ENCODE measurements around the gene SLC7A1.
A peak's percentile ranks its signal among the peaks of the same experiment; 100 is the strongest.

Gene SLC7A1

GRCh38 chr13:29561918-29562317, 33.6 kb downstream of the SLC7A1 start:
- no peak for DNase-seq (ENCODE audit: low spot score)

DNA sequence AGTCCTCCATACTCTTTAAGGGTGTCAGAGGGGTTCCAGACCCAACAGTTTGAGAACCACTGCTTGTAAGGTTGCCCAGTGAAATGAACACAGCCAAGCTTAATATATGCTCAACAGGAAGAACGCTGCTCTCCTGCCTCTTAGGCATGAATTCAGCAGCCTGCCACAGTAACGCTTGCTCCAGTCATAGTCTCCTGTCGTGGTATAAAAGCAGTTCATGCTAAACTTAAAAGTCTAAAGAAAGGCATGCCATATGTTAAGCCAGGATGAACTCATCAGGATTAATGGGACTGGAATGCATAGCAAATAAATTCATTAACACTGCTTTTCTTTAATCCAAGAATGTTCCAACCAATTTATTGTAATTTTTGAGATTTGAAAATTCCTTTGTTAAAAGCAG, 38.7 kb downstream of the SLC7A1 start:
- DNase-seq (ENCODE audit: low spot score): no peak

DNA sequence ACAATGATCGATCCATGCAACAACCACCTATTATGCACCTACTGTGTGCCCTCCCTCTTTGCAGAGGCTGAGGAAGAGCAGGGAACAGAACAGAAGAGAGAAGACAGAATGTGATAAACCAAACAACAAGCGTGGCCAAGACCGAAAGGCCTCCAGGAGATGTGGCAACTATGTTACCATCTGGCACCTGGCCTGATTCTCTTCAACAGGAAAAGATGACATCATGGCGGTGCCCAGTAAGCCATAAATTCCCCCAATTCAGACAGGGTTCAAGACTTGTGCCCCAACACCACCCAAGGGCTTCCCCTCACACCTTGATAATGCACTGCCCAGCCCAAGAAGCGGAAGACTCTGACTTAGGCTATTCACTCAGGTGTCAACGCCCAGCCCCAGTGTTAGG, 44.3 kb downstream of the SLC7A1 start:
- DNase-seq (ENCODE audit: low spot score): no peak

GRCh38 chr13:29550430-29550988, 45.0 kb downstream of the SLC7A1 start:
- no peak for DNase-seq (ENCODE audit: low spot score)

- DNase-seq (ENCODE audit: low spot score): no peak
Measured at GRCh38 chr13:29548722-29549121, 46.8 kb downstream of the SLC7A1 start.

DNA sequence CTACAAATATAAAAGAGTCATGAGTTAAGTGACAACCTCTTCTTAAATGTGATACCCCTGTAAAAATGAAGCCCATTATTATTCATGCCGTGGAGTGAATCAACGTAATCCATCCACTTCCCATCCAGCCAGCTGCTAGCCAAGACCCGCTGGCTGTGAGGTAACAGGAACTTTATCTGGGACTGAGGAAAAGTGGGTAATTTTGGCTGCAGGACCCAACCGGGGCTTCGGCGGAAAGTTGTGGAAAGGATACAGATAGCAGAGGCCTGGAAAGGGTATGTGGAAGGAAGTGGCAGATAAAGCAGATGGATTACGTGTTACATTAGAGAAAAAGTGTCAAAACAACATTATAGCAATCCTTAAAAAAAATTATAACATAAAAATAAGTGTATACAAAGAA, 48.3 kb downstream of the SLC7A1 start:
- DNase-seq (ENCODE audit: low spot score): no peak

GRCh38 chr13:29546662-29547061, 48.8 kb downstream of the SLC7A1 start:
- DNase-seq (ENCODE audit: low spot score): no peak

DNA sequence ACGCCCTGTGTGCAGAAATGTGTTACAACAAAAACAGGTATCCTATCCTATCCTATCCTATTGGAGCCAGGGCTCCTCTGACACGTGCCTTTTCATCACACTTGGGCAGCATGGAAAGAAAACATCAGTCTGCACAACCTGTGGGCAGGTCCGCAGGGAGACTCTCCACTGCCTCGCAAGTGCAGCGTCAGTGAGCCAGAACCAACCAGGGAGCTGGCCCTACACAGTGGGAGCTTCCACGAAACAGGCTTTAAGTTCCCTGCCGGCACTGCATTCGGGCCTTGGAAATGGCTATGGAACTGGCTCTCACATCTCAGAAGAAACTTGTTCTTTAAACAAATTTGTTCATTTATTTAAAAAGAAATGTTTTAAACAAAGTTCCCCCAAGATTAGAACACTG, 49.5 kb downstream of the SLC7A1 start:
- DNase-seq (ENCODE audit: low spot score): no peak

- DNase-seq (ENCODE audit: low spot score): peak; percentile 13
Measured at GRCh38 chr13:29543230-29544215, 52.0 kb downstream of the SLC7A1 start.

GRCh38 chr13:29542381-29542780, 53.1 kb downstream of the SLC7A1 start:
- no peak for DNase-seq (ENCODE audit: low spot score)

DNA sequence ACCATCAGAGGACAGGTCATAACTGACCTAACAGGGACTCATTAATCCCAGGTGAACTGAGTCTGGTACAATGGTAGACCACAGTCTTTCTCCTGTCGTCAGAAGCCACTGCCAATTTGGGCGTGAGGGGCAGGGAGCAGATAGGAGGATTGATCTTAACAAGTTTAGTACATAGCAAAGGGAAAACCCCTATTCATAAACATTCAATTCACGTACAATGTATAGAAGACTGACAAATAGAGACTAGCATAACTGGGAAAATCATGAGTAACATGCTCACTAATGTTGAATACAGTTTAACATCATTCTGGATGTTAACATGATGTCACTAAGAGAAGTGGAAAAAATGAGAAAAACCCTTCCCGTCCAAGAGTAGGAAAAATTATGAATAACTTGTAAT, 54.1 kb downstream of the SLC7A1 start:
- DNase-seq (ENCODE audit: low spot score): no peak

DNA sequence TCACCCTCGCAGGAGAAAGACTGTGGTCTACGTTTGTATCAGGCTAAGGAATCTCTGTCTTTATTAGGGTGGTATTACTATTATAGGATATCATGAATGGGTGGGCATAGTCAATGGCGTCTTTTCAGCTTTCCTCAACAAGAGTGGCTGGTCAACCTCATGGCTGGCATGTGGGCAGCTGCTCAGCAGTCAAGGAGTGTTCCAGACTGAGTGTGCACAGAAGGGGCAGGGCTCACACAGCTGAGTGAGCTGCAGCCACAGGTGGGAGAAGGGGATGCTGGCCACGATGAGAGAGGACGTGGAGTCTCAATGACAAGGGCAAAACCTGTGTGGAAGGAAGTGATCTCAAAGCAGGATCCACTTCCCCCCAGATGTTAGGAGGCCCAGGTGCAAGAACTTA, 54.7 kb downstream of the SLC7A1 start:
- no peak for DNase-seq (ENCODE audit: low spot score)

DNA sequence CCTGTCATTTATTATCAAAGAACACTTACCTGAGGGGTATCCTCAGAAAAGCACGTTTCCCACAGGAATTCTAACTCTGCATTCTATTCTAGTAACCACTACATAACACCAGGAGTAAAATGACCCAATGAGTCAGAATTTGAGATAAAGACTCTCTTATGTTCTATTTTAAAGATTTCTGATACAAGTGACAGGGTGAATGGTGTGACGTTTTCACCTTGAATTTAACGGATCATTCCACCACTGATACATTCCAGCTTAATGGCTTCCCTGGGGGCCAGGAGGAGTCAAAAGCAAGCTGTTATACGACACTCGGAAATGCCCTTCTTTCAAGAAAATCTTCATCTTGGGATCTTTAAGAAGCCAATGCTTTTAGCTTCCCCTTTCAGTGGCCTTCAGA, 55.2 kb downstream of the SLC7A1 start:
- DNase-seq (ENCODE audit: low spot score): no peak

- no peak for DNase-seq (ENCODE audit: low spot score)
Measured at GRCh38 chr13:29539856-29540255, 55.6 kb downstream of the SLC7A1 start.

DNA sequence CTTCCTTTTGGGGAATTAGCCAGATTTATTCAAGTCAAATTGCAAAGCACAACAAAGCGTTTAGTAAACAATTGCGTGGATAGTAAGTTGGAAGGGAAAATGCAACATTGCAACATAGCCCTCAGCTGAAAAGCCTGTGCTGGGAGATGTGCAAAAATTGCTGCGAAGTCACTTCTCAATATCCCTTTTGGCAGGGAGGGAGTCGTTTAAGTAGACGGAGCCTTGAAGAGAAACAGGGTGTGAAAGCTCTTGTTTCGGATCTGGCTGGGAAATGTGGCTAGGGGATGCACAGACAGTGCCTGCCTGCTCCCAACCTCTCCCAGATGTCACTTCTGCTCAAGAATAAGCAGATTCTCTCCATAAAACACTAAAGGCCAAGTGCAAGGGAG, 56.8 kb downstream of the SLC7A1 start:
- no peak for DNase-seq (ENCODE audit: low spot score)

GRCh38 chr13:29537736-29538651, 57.5 kb downstream of the SLC7A1 start:
- DNase-seq (ENCODE audit: low spot score): no peak

- no peak for DNase-seq (ENCODE audit: low spot score)
Measured at GRCh38 chr13:29536853-29537252, 58.6 kb downstream of the SLC7A1 start.

- no peak for DNase-seq (ENCODE audit: low spot score)
Measured at GRCh38 chr13:29535663-29536655, 59.5 kb downstream of the SLC7A1 start.

DNA sequence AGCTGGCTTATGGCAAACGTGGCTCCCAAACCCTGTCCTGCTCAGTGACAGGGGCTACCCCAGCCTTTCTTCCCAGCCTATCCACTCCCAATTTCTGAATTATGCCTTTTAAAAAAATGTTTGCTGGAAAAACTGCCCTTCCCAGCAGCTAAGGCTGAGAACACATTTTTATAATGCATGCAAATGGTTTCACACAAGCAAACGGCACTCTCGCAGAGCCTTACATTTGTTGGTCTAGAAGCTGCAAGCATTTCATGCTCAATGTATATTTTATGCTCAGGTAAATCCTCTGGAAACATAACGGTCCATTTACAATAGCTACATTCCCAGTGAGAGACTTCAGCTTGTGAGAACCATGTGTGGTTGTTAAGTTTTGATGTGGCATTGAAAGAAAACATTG, 61.4 kb downstream of the SLC7A1 start:
- DNase-seq (ENCODE audit: low spot score): no peak

DNA sequence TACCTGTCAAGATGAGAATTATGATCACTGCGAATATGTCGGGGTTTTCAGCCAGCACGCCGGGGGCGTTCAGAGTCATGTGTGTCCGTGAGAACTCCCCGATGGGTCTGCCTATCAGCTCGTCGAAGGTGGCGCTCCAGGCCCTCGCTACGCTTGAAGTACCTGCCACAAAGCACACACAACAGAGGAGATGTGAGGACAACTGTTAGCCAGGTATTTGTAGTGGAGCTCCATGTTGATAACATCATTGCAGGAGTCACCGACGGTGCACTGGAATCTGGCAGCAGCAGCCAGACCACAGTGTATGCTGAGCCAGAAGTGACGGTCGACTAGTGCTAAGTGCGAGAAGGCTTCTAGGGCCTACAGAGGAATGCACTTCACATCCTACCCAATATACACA, 62.7 kb downstream of the SLC7A1 start:
- DNase-seq (ENCODE audit: low spot score): no peak

DNA sequence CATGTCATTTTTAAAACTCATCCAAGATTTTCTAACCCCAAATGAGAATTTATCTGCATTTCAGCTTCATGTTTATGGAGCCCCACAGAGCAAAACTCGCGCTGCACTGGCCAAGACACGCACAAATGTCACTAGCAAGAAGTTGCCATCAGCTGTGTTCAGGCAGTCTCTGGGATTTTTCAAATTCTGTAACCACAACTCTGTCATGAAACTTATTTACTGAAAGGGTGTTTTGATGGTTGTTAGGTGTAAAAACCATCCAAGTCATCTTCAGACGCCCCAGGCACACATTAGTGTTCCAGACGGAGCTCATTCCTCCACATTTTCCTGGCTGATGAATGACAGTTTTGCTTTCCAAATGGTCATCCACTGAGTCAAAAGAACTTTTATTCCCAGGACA, 63.4 kb downstream of the SLC7A1 start:
- peak; percentile 5 for DNase-seq (ENCODE audit: low spot score)
